H1 (cell line): Measurements from ENCODE around the gene PACS1. TPM values are rescaled to one million over a fixed set of nuclear protein-coding genes. Genes with fewer than 3 reads are reported as not detected.

Experiments used
- CBX8 ChIP-seq: fragments of 300-800, 300-1000 bp; sonication (generic); IDR thresholded peaks from 2 replicates; pipeline ENCODE4 v1.7.1; 2016; ENCODE audit warnings: low read depth, low read length, borderline replicate concordance
- CEBPB ChIP-seq: IDR thresholded peaks from 2 replicates; pipeline ENCODE4 v1.6.1; 2012; ENCODE audit warnings: low read depth, low read length
- CHD2 ChIP-seq: IDR thresholded peaks from 2 replicates; pipeline ENCODE4 v1.6.1; 2012; ENCODE audit warnings: low read length, improper control_type of control experiment
- JUND ChIP-seq: IDR thresholded peaks from 2 replicates; pipeline ENCODE4 v1.6.1; 2011; ENCODE audit warnings: mild to moderate bottlenecking, improper control_type of control experiment, low read length
- POLR2A ChIP-seq, 2 experiments: IDR thresholded peaks; 1 replicate in 1 of 2; 2 replicates in 1 of 2; pipeline ENCODE4 v1.6.1; 2011; ENCODE audit warnings: low read depth in 2 of 2, low read length in 2 of 2, mild to moderate bottlenecking in 2 of 2; ENCODE audit errors: control extremely low read depth in 1 of 2
- TEAD4 ChIP-seq: IDR thresholded peaks from 2 replicates; pipeline ENCODE4 v1.6.1; 2012; ENCODE audit warnings: low read depth, low read length, inconsistent platforms, mixed read lengths
- polyA plus RNA-seq, 7 experiments: library from polyadenylated mRNA; depleted of rRNA in 3 of 7; stranded (reverse) in 5 of 7; unstranded in 2 of 7; fragments of >200 nt in 5 of 7; fragments of 200-250 nt in 2 of 7; gene quantifications; 1 replicate in 5 of 7; 2 replicates in 1 of 7; 4 replicates in 1 of 7; pipeline versions ENCODE4 v1.2.1 to v1.2.3, GENCODE V29; 2011 to 2013; ENCODE audit warnings: missing spikeins in 2 of 7, mixed read lengths in 2 of 7
- total RNA-seq: library from RNA; stranded (reverse); fragmentation: NEBNext Ultra II Directional; extraction: Animal tissue kit (Norgen Biotek cat#: 25700); gene quantifications from 2 replicates; pipeline ENCODE4 v1.2.1, GENCODE V29; 2021
- TF ChIP-seq, protein P1 (sequence below): fragments of 300-600 bp; sonication (generic); IDR thresholded peaks from 2 replicates; pipeline ENCODE4 v1.7.1; 2012; ENCODE audit warnings: low read length, moderate library complexity, mild to moderate bottlenecking, inconsistent platforms; ENCODE audit not compliant: insufficient replicate concordance
- TF ChIP-seq, protein P2 (sequence below): IDR thresholded peaks from 2 replicates; pipeline ENCODE4 v1.6.1; 2012; ENCODE audit warnings: inconsistent platforms

PACS1 gene
- total and polyA plus RNA-seq, 2 of the 8 experiments (the other 6 are each of a cell fraction or from before 2014, with no cell fraction given): 11.5 to 36.0 TPM

DNA sequence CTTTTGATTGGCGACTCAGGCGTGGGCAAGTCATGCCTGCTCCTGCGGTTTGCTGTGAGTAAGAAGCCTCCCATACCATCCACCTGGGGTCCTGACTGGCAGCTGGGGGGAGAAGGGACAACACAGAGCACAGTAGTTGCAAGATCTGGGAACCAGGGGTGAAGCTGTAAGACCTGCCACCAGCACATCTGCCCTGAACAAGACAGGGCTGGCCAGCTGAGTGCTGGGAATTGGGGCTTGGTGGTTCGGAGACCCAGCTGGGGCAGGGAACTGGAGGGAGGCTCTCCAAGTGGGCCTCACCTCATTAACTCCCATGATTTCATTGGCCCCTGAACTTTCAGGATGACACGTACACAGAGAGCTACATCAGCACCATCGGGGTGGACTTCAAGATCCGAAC lies 201.7 kb downstream of the PACS1 start (continued):
- TF ChIP-seq, protein P1, sequence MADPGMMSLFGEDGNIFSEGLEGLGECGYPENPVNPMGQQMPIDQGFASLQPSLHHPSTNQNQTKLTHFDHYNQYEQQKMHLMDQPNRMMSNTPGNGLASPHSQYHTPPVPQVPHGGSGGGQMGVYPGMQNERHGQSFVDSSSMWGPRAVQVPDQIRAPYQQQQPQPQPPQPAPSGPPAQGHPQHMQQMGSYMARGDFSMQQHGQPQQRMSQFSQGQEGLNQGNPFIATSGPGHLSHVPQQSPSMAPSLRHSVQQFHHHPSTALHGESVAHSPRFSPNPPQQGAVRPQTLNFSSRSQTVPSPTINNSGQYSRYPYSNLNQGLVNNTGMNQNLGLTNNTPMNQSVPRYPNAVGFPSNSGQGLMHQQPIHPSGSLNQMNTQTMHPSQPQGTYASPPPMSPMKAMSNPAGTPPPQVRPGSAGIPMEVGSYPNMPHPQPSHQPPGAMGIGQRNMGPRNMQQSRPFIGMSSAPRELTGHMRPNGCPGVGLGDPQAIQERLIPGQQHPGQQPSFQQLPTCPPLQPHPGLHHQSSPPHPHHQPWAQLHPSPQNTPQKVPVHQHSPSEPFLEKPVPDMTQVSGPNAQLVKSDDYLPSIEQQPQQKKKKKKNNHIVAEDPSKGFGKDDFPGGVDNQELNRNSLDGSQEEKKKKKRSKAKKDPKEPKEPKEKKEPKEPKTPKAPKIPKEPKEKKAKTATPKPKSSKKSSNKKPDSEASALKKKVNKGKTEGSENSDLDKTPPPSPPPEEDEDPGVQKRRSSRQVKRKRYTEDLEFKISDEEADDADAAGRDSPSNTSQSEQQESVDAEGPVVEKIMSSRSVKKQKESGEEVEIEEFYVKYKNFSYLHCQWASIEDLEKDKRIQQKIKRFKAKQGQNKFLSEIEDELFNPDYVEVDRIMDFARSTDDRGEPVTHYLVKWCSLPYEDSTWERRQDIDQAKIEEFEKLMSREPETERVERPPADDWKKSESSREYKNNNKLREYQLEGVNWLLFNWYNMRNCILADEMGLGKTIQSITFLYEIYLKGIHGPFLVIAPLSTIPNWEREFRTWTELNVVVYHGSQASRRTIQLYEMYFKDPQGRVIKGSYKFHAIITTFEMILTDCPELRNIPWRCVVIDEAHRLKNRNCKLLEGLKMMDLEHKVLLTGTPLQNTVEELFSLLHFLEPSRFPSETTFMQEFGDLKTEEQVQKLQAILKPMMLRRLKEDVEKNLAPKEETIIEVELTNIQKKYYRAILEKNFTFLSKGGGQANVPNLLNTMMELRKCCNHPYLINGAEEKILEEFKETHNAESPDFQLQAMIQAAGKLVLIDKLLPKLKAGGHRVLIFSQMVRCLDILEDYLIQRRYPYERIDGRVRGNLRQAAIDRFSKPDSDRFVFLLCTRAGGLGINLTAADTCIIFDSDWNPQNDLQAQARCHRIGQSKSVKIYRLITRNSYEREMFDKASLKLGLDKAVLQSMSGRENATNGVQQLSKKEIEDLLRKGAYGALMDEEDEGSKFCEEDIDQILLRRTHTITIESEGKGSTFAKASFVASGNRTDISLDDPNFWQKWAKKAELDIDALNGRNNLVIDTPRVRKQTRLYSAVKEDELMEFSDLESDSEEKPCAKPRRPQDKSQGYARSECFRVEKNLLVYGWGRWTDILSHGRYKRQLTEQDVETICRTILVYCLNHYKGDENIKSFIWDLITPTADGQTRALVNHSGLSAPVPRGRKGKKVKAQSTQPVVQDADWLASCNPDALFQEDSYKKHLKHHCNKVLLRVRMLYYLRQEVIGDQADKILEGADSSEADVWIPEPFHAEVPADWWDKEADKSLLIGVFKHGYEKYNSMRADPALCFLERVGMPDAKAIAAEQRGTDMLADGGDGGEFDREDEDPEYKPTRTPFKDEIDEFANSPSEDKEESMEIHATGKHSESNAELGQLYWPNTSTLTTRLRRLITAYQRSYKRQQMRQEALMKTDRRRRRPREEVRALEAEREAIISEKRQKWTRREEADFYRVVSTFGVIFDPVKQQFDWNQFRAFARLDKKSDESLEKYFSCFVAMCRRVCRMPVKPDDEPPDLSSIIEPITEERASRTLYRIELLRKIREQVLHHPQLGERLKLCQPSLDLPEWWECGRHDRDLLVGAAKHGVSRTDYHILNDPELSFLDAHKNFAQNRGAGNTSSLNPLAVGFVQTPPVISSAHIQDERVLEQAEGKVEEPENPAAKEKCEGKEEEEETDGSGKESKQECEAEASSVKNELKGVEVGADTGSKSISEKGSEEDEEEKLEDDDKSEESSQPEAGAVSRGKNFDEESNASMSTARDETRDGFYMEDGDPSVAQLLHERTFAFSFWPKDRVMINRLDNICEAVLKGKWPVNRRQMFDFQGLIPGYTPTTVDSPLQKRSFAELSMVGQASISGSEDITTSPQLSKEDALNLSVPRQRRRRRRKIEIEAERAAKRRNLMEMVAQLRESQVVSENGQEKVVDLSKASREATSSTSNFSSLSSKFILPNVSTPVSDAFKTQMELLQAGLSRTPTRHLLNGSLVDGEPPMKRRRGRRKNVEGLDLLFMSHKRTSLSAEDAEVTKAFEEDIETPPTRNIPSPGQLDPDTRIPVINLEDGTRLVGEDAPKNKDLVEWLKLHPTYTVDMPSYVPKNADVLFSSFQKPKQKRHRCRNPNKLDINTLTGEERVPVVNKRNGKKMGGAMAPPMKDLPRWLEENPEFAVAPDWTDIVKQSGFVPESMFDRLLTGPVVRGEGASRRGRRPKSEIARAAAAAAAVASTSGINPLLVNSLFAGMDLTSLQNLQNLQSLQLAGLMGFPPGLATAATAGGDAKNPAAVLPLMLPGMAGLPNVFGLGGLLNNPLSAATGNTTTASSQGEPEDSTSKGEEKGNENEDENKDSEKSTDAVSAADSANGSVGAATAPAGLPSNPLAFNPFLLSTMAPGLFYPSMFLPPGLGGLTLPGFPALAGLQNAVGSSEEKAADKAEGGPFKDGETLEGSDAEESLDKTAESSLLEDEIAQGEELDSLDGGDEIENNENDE: no peak
- TF ChIP-seq CBX8 (no peak), JUND (no peak), POLR2A (IDR thresholded peaks at IDR 0.05; ENCODE audit: control extremely low read depth in 1 of 2, low read depth in 2 of 2, low read length in 2 of 2) (no peak), CEBPB (no peak), CHD2 (no peak), TEAD4 (no peak)
- TF ChIP-seq, protein P2, sequence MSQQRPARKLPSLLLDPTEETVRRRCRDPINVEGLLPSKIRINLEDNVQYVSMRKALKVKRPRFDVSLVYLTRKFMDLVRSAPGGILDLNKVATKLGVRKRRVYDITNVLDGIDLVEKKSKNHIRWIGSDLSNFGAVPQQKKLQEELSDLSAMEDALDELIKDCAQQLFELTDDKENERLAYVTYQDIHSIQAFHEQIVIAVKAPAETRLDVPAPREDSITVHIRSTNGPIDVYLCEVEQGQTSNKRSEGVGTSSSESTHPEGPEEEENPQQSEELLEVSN: no peak
